ENCODE data around the gene PGBD5.

The PGBD5 gene

DNA sequence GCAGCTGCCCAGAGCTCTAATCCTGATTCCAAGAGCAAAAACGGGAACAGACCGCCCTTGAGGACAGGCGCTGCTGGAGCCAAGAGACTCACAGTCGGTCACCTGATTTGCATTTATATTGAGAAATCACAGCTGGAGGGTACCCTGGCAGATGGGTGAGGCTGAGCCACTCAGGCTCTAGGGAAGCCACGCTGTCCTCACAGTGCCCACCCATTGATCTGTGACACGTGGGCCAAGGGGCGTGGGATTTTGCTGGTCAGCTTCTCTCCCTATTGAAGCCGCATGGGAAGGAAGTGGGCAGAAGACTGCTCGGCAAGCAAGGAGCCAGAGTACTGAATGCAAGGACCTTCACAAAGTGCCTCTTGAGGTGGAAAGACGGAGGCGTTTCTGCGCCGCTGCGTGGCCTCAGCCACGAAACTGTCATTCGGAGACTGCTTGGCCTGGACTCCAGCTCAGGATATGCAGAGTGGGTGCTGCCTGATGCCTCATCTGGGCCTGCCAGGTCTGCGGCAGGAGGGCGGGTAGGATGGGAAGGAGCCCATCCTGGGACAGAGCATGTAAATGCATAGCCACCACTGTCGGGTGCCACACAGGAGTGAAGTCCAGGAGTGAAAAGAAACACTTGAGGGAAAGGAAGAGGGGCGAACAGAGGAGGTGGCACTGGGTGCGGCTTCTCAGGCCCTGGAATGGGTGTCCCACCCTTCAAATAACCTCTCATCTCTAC lies 139.8 kb downstream of the PGBD5 start:
- in situ Hi-C loops (cut with MboI; ENCODE audit: low sequenced_read_pairs) = no loop called here

DNA sequence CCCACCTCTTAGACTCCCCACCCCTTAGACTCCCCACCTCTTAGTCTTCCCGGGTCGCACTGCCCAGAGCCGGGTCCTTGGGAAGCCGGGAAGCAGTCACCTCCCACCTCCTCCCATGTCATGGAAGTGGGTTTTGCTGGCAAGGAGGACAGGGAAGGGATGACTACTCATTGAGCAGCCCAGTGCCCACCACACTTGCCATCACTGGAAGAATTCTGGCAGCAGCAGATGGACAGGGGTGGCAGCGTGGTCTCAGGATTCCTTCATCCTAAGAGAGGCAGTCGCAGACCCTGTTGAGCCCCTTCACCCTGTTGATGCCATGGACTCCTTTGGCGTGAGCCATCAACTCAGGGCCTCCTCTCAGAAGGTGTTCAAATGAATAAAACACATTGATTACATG lies 140.8 kb downstream of the PGBD5 start:
- in situ Hi-C loops (cut with MboI; ENCODE audit: low sequenced_read_pairs) = no loop called here

DNA sequence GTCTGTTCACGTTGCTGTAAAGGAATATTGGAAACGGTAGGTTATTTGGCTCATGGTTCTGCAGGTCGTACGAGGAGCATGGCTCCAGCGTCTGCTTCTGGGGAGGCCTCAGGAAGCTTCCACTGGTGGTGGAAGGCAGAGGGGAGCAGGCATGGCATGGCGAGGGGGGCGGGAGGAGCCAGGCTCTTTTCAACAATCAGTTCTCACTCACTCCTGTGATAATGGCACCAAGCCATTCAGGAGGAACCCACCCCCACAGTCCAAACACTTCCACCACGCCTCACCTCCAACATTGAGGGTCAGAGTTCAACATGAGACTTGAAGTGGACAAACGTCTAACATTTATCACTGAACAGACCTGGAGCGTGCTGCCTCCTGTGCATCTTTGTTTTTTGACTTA lies 141.2 kb downstream of the PGBD5 start:
- in situ Hi-C loops (cut with MboI; ENCODE audit: low sequenced_read_pairs) = no loop called here

DNA sequence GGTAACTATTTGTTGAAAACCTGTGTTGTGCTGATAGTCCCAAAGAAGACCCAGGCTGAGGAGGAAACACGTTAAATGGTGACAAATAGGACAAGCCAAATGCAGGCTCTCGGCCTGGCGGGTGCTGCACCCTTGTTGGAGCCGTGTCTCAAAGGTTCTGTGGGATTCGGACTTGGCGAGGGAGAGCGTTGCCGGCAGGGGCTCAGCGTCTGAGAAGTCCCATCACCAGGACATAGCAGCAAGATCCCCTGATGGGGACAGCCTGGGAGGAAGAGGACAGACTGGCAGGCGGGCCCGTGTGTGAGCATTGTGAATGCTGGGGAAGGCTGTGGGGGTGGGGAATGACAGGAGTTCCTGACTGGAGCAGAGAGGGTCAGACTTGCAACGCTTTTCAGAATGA lies 142.5 kb downstream of the PGBD5 start:
- in situ Hi-C loops (cut with MboI; ENCODE audit: low sequenced_read_pairs) = no loop called here

DNA sequence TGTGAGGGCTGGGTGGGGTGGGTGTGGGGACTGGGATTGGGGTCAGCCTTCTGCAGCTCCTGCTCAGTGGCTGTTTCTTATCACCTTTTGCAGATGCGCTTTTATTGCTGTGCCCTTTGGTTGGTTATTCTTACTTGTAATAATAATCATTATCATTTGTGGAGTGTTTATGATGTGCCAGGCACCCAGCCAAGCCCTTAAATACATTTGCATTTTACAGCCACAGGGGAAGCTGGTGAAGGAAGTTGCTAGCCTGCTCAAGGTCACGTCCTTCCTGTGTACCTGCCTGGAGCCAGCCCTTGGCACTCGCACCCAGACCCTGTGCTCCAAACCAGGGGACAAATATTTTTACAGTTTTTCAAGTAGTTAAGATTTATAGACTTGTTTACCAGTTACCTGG lies 144.0 kb downstream of the PGBD5 start:
- in situ Hi-C loops (cut with MboI; ENCODE audit: low sequenced_read_pairs) = no loop called here

DNA sequence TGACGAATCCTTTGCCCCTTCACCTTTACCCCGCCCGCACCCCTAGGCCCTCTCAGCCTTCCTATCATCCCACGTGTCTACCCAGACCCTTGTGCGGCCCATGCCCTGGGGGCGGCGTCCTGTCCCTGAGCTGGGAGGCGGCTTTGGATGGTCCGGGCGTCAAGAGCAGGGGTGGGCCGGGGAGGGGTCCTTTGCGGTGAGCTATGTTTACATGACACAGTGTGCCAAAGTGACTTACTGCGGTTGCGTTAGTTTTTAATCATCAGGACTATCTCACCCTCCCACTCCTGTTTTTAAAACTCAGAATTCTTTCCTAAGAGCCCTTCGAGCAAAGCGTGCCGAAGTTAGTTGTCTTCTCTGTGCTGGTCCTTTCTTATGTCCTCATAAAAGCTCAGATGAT lies 144.6 kb downstream of the PGBD5 start:
- in situ Hi-C loops (cut with MboI; ENCODE audit: low sequenced_read_pairs) = no loop called here

DNA sequence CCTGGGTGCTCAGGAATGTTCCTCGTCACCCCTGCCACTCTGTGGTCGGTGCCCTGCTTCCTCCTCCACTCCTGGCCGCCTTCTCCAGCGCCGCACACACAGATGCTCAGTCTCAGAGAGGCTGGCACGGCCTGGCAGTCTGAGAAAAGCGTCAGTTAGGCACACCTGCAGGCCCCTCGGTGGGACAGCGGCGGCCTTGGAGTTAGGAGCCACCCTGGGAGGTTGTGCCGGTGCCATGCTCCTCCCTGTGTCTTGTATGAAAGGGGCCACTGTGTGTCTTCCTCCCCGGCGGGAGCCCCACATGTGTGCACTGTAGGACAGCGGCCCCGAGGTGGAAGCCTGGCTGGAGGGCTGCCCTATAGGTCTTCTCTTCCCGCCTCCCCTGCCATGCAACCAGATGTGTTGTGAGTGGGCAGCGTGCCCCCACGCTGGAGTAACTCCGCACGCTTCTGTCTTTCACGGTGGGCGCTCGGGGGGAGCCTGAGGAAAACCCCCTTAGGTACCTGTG lies 145.2 kb downstream of the PGBD5 start:
- in situ Hi-C loops (cut with MboI; ENCODE audit: low sequenced_read_pairs) = no loop called here

DNA sequence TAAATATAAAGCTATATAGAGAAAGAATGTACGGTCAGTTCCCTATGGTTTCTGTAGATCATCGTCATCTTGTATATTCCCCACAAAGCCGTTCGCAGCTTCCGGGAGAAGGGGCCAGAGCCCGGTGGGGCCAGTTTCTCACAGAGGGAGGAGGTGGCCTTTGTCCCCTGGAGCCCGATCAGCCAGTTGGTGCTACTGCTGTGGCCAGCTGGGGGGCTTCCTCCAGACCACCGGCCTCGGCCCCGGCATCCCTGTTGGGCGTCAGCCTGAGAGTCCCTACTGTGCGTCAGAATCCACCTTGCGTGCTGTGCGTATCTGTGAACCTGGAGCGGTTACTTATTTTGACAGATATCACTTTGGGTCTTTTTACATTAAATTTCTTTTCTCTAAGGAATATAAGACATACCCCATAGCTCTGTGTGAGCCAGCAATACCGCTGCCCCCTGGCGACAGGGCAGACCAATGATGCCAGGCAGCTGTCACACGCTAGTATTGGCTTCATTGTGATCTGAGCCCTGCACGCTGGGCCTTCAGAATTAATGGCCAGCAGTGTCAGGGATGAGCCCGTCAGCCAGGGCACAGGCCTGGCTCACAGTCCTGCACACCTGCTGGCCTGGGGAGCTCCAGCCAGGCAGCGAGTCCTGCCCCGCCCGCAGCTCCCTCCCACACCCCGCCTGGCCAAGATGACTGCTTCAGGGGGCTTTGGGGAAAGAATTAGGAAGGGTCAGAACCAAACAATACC lies 145.9 kb downstream of the PGBD5 start:
- in situ Hi-C loops (cut with MboI; ENCODE audit: low sequenced_read_pairs) = no loop called here

DNA sequence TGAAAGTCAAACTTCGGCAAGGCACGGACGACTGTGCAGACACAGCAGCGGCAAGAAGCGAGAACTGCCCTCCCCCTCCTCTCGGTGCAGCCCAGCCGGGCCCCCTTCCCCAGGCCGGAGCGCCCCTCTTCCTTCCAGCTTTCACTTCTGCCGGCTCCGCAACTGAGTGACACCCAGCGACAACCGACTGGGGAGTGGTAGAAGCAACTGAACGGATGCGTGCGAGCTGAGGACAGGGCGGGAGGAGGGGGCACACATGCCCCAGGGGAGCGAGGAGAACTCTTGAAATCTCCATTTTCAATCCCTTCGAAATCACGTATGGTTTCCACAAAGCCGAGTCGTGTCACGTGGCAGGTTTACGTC lies 146.6 kb downstream of the PGBD5 start:
- in situ Hi-C loops (cut with MboI; ENCODE audit: low sequenced_read_pairs) = no loop called here

DNA sequence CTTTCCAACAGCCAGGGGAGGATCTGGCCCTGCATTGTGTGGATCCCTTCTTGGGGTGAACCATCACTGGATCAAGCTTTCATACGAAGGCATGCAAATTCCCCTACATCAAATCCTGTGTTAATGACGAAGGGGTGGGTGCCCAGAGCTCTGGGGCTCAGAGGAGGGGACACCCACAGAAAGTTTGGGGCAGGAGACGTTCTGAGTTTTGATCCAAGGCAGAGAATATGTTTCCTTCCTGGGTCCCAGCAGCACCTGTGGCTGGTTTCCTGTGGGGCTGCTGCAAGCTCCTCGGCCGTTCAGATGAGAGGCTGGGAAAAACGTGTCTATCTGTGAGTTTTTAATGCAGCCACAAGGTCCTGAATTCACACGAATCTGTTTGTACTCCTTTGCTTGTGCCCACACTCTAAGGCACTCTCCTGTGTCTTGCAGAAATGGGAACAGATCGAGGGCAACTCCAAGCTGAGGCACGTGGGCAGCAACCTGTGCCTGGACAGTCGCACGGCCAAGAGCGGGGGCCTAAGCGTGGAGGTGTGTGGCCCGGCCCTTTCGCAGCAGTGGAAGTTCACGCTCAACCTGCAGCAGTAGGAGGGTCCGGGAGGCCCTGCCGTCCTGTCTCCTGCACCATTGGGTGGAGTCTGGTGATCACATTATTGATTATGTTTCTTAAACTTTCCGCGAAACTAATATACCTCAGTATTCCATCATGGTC lies 147.1 kb downstream of the PGBD5 start:
- in situ Hi-C loops (cut with MboI; ENCODE audit: low sequenced_read_pairs) = no loop called here

DNA sequence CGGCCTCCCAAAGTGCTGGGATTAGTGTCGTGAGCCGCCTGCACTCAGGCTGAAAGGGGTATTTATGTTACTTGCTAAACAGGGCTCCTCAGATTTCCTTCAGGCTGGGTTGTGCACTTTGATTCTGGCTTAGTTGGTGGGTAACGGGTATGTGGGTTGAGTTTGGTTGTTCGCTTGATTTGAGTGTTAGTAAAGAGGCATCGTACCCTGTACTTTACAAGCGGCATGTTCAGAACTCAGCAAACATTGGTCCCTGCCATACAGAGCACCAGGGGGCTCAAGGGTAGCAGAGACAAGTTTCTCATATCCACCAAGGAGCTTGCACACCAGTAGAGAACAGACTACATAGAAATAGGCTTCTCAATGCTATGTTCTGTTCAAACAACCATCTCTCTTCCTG lies 147.8 kb downstream of the PGBD5 start:
- in situ Hi-C loops (cut with MboI; ENCODE audit: low sequenced_read_pairs) = no loop called here

DNA sequence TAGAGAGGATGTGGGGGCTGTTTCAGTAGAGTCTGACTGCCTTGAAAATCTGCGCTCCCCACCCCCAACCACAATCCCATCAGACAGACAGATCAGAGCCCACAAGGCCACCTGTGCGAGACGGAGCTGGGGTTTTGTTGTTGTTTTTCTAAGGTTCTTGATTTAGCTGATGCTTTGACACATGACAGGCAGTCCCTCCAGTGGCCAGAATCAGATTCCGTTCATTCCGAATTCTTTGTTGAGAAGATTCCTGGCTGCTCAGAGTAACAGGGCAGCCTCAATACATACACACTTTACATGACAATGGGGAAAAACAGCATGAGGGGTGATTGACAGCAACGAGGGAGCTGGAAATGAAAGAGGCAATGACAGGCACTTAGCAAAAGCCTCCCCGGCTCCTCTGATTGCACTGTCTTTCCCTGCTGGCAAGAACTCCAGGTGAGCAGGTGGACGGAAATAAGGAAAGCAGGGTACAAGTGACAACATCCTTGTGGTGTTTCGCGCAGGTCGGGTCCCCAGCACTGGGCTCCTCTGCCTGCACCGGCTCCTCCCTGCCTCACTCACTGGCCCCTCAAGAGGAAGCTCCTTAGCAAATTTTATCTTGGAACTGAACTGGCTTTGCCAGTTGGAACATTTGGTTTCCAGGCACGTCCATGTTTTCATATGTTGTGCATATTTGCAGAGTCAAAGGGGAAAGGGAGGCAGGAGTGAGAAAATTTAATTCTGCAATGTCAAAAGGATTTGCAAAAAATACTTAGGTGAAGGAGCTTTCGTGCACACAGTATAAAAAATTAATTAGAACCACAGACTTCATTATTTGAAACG lies 148.7 kb downstream of the PGBD5 start:
- in situ Hi-C loops (cut with MboI; ENCODE audit: low sequenced_read_pairs) = no loop called here

DNA sequence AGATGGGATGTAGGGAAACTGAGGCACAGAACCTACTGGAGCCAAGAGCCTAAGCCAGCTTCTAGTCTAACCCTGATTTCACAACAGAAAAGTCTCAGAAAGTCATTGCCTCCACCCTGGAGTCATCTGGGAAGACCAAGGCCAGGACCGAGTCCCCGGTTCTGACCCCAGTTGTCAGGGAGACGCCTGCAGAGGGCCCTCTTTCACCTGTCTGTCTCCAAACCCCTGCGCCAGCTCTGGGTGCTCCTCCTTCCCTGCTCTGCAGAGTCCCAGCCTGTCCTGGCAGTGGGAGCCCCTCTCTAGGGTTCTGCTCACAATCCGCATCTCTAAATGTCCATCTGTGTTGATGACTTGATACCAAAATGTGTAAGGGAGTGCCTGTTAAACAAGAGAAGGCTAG lies 149.7 kb downstream of the PGBD5 start:
- in situ Hi-C loops (cut with MboI; ENCODE audit: low sequenced_read_pairs) = no loop called here

DNA sequence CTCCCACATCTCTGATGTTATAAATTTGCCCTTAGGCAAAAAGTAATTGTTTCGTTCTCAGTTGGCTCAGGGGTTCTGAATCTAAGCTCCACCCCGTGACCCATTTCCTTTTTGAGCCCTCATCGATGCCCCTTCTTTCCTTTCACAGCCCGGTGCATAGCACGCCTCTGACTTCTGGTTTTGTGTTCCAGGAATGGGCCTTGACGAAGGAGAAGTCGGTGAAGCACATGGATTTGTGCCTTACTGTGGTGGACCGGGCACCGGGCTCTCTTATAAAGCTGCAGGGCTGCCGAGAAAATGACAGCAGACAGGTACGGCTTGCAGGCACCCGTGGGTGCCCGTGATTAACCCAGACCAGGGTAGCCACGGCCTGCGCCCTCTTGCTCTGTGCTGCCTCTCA lies 151.9 kb downstream of the PGBD5 start:
- in situ Hi-C loops (cut with MboI; ENCODE audit: low sequenced_read_pairs) = no loop called here

DNA sequence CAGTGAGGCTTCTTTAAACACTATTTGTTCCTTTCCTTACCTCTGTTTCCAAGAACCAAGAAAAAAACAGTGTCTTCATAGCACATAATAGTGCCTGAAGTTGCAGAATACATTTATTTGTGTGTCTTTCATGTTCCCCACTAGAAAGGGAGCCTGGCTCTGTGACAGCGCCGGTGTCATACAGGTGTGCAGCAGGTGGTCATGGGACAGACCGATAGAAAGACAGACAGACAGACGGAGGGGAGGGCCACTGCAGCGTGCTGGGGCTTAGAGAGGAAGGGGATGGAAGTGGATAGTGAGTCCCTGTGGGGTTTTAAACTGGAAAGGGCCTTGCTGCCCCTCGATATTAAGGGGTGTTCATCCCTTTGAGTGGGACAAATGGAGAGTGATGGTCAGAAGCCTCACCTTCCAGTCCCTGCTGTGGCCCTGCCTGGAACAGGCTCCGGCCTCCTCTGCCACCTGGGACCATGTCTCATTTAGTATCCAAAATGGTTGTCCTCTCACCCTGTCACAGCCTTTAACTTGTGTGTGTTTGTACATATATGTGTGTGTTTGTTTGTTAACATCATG lies 152.9 kb downstream of the PGBD5 start:
- in situ Hi-C loops (cut with MboI; ENCODE audit: low sequenced_read_pairs) = no loop called here

DNA sequence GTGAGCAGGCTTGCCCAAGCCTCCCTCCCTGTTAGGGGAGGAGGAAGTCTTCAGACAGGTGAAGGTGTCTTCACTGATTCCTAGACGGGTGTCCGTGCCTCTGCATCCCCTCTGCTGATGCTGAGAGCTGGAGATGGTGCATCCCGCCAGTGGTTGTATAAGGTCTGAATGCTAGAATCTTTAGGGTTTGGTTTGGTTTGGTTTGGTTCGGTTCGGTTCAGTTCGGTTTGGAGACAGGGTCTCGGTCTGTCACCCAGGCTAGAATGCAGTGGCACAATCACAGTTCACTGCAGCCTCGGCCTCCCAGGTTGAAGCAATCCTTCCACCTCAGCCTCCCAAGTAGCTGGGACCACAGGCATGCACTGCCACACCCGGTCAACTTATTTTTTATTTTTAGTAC lies 153.6 kb downstream of the PGBD5 start:
- in situ Hi-C loops (cut with MboI; ENCODE audit: low sequenced_read_pairs) = no loop called here

DNA sequence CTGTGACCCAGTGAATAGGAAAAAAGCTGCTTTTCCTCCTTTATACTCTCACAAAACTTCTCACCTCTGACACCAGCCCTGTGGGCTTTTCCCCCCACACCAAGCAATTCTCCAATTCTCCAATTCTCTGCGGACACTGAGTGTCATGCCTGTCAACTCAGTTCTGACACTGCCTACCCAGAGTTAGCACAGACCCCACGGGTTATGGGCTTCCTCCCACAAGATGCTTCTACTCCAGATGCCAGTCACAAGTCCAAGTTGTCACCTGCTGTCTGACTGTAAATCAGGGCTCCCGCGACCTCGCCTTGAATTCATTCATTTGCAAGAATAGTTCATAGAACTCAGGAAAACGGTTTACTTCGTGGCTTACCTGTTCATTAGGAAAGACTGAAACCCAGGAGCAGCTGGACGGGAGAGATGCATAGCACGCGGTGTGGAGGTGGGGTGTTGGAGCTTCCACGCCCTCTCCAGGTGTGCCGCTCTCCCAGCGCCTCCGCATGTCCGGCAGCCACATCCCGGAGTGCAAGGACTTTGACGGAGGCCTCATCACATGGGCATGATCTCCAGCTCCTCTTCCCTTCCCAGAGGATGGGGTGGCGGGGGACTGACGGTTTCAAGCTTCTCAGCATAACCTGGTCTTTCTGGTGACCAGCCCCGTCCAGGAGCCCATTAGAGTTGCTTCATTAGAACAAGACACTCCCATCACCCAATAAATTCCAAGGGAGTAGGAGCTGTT lies 154.7 kb downstream of the PGBD5 start:
- in situ Hi-C loops (cut with MboI; ENCODE audit: low sequenced_read_pairs) = no loop called here

DNA sequence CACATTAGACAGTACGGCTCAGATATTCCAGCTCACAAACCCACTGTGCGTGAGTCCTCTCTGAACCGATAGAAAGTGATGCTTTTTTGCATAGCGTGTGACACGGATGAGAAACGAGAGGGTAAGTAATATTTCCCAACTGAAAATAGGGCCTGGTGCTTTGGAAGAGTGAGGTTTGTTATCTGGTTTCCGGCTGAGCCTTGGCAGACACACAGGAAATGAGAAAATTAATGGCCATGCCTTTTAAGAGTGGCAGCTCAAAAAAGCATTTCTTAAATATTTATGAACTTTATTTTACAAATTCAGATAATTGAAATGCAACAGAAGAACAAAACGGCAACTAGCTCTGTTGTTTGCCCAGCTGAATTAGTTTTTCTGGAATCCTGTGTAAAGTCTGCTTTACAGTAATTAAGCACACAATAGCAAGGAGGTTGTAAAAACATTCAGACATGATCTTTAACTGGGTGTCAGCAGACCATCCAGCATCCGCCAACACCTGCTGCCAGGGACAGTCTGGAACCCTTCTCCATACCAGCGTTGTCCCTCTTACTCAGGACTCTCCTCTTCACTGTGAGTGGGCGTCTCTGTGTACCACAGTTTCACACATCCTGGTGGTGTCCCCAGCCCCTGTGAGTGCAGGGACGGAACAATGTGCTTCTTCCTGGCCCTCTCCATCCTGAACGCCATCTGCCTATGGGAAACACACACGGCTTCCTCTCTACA lies 155.4 kb downstream of the PGBD5 start:
- in situ Hi-C loops (cut with MboI; ENCODE audit: low sequenced_read_pairs) = no loop called here

DNA sequence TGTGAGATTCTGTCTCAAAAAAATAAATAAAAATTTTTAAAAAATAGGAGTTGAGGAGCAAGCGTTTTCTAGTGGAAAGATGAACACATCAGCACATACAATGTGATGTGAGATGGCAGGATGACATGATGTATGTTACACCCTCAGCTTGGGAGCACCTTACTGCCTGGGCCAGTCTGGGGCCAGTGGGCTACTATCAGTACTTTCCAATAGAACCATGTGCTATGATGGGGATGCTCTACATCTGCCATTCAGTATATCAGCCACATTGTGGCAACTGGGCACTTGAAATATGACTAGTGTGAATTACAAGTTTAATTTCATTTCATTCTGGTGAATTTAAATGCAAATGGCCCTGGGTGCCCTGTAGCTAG lies 156.0 kb downstream of the PGBD5 start:
- in situ Hi-C loops (cut with MboI; ENCODE audit: low sequenced_read_pairs) = no loop called here
